AG04450 (cell line): ENCODE data around the gene MROH9. TPM values are rescaled to one million over a fixed set of nuclear protein-coding genes. Genes with fewer than 3 reads are reported as not detected.

ENCODE experiments used
- CTCF ChIA-PET: fragments of 300-600, 350-600 bp; formaldehyde crosslinking; extraction: SDS; loops from one replicate; lab custom pipeline; 2022; ENCODE audit warnings: antibody characterized with exemption, inconsistent platforms; lab: Charles Lee
- POLR2A ChIA-PET: fragments of 350-600 bp; formaldehyde crosslinking; extraction: SDS; loops from one replicate; lab custom pipeline; 2021; ENCODE audit warnings: antibody characterized with exemption, inconsistent platforms; lab: Yijun Ruan, JAX
- DNase-seq: peaks from one replicate; pipeline ENCODE4 v3.0.0-alpha.2; 2011; ENCODE audit warnings: low read depth, low spot score
- H3K27ac ChIP-seq: one replicate; pipeline ENCODE4 v1.5.1; 2012; ENCODE audit warnings: low read depth, low read length, control low read depth
- H3K27me3 ChIP-seq: one replicate; pipeline ENCODE4 v1.6.0; 2012; ENCODE audit warnings: low read length; ENCODE audit not compliant: control insufficient read depth, insufficient read depth
- H3K4me3 ChIP-seq: 2 replicates; pipeline ENCODE4 v1.5.1; 2011; ENCODE audit warnings: mild to moderate bottlenecking, low read depth, low read length, control low read depth
- H3K9me3 ChIP-seq: 2 replicates; pipeline ENCODE4 v1.5.1; 2012; ENCODE audit warnings: low read length; ENCODE audit not compliant: control insufficient read depth, insufficient read depth
- CTCF ChIP-seq: IDR thresholded peaks from 2 replicates; pipeline ENCODE4 v1.5.1; 2011; ENCODE audit warnings: low read depth, low read length, control low read depth, inconsistent platforms
- polyA plus RNA-seq: library from polyadenylated mRNA; depleted of rRNA; stranded (reverse); fragments of >200 nt; gene quantifications from 2 replicates; pipeline ENCODE4 v1.2.3, GENCODE V29; 2011

The MROH9 gene
- polyA plus RNA-seq, 1 experiment, result not detected

DNA sequence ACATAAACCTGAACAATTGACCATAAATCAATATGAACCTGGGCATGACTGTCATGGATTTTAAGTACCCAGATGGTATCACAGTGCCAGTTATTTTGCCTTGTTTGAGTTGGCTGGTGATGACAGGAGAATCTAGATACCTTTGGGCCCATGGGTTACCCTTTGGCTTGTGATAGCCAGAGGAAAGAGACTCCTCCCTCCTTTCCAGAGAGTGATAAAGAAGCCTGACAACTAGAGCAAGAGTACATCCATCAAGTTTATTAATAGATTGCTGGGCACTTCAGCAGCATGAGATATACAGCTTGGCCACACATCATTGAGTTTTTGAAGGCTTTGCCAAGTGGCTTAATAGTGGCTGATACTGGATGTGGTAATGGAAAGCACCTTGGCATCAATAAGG, 148.8 kb downstream of the MROH9 start:
- POLR2A ChIA-PET, result no interaction called here
- TF ChIP-seq CTCF, result no peak
- no peak overlapping the region for H3K27ac ChIP-seq
- CTCF ChIA-PET, result interaction anchor here (1.3 to 4.3 kb wide), 3 partner anchors 12 to 229 kb away, joined by 3 to 29 read pairs (median 4); no protein-coding TSS in a partner anchor
- no peak overlapping the region for H3K4me3 ChIP-seq
- H3K9me3 ChIP-seq, result no peaks in the 10 kb centered on the region
- no peak for DNase-seq
- no peaks in the 10 kb centered on the region for H3K27me3 ChIP-seq

- ChIA-PET POLR2A (no interaction called here), CTCF (interaction anchor here (1.3 to 4.3 kb wide), 4 partner anchors 13 to 229 kb away, joined by 3 to 29 read pairs (median 4); no protein-coding TSS in a partner anchor)
- no peak overlapping the region for H3K27ac ChIP-seq
- no peak for DNase-seq
- no peaks in the 10 kb centered on the region for H3K9me3 ChIP-seq
- TF ChIP-seq CTCF, result no peak
- no peaks in the 10 kb centered on the region for H3K27me3 ChIP-seq
- no peak overlapping the region for H3K4me3 ChIP-seq
These were observed 149.5 kb downstream of the MROH9 start for GRCh38 chr1:171084870-171085269.

DNA sequence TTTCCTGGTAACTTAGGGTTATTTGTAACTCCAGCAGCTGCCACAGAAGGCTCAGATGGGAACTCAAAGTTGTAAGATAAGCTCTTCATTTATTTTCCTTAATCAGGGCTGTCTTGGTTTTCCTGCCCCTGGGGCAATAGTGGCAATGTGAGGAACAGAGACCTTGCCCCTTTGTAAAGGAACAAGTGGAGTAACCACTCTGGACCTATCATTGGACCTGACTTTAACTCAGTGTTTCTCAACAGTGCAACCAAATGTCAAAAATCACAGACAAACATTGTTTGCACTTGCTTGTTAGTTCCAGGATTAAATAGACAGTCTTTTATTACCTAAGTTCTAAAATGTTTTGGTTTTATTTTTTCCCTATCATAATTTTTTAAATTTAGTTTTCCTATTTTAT, 152.6 kb downstream of the MROH9 start:
- H3K27me3 ChIP-seq, result no peaks in the 10 kb centered on the region
- H3K27ac ChIP-seq, result no peak overlapping the region
- H3K4me3 ChIP-seq, result no peak overlapping the region
- no peak for DNase-seq
- ChIA-PET POLR2A (no interaction called here), CTCF (interaction anchor here (1.5 to 2.1 kb wide), 3 partner anchors 101 to 226 kb away, joined by 6 to 12 read pairs (median 6); partner anchors contain the start of gene FMO4)
- no peaks in the 10 kb centered on the region for H3K9me3 ChIP-seq
- TF ChIP-seq CTCF, result no peak

DNA sequence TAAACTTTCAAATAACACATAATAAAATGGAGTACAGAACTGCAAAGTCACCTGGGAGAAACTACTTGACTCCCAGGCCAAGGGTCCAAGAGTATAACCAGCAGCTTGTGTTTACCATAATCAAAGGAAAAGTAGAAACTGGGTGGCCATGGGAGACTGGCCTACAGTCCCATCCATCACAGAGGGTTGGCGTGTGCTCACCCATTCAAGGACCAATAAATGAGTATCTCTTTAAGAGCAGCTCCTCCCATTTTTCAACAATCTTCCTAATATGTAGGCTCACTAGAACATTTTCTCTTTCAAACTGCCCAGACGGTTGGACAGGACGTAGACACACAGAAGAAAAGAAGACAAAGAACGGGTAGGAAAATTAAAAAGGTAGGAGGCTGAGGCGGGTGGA, 155.3 kb downstream of the MROH9 start, which contains the start of gene FMO3:
TSS of gene FMO3 (plus strand) at position 302 of the 400 bp plus-strand sequence. CDS start 1,754 bp downstream, outside the sequence.
- H3K4me3 ChIP-seq, result no peak within 1 kb of the TSS
- H3K27ac ChIP-seq, result no peak within 1 kb of the TSS
- DNase-seq, result no peak
- no peaks in the 10 kb centered on the region for H3K9me3 ChIP-seq
- POLR2A ChIA-PET, result interaction anchor here (0.6 kb wide), 1 partner anchor 9 kb away, joined by 7 read pairs; no protein-coding TSS in a partner anchor
- H3K27me3 ChIP-seq, result no peaks in the 10 kb centered on the region
- CTCF ChIA-PET, result interaction anchor here (1.0 to 2.4 kb wide), 3 partner anchors 10 to 155 kb away, joined by 3 to 21 read pairs (median 8); no protein-coding TSS in a partner anchor
- TF ChIP-seq CTCF, result no peak

GRCh38 chr1:171103862-171104261, 168.5 kb downstream of the MROH9 start:
- POLR2A ChIA-PET, result no interaction called here
- CTCF ChIA-PET, result interaction anchor here (0.6 to 0.9 kb wide), 3 partner anchors 23 to 137 kb away, joined by 3 to 4 read pairs (median 3); no protein-coding TSS in a partner anchor

More at GRCh38 chr1:171103862-171104261, 168.5 kb downstream of the MROH9 start:
- H3K27ac ChIP-seq, result no peak overlapping the region
- no peak overlapping the region for H3K4me3 ChIP-seq
- no peaks in the 10 kb centered on the region for H3K9me3 ChIP-seq
- no peaks in the 10 kb centered on the region for H3K27me3 ChIP-seq
- no peak for TF ChIP-seq CTCF
- DNase-seq, result no peak
